ENCODE data around the gene PFKP.

PFKP gene

DNA sequence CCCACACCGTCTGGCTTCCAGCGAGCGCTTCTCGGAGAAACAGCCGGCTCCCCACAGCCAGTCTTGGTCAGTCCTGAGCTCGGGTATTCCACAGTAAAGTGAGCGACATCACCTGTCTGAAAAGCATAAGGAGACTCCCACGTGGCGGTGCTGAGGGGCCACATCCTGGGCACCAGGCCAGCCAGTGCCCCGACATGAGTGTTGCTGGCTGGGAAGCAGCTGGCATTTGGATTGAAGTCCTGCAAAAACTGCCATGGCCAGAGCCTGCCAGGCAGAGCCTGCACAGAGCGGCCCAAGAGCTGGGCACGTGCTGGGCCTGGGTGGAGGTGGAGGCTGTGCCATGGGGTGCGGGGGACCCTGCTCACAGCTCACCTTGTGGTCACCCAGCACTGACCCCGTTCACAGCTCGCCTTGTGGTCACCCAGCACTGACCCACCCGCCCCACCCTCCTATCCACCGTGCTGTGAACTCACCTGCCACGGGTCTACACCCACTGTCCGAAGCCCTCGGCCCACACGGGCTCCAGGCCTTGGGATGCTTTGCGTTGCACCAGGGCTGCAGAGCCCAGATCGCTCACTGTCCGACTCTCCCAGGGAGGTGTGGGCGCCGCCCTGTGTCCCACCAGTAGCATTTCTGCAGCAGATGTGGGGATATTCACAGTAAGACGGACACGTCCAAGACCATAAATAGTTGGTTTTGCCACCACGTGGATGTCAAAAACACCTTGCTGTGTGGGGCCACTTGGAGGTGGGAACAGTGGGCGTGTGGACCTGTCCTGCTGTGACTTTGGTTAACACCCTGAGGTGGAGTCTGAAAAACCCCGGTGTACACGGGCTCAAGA lies 56.4 kb downstream of the PFKP start:
- CTCF ChIA-PET: no interaction called here

DNA sequence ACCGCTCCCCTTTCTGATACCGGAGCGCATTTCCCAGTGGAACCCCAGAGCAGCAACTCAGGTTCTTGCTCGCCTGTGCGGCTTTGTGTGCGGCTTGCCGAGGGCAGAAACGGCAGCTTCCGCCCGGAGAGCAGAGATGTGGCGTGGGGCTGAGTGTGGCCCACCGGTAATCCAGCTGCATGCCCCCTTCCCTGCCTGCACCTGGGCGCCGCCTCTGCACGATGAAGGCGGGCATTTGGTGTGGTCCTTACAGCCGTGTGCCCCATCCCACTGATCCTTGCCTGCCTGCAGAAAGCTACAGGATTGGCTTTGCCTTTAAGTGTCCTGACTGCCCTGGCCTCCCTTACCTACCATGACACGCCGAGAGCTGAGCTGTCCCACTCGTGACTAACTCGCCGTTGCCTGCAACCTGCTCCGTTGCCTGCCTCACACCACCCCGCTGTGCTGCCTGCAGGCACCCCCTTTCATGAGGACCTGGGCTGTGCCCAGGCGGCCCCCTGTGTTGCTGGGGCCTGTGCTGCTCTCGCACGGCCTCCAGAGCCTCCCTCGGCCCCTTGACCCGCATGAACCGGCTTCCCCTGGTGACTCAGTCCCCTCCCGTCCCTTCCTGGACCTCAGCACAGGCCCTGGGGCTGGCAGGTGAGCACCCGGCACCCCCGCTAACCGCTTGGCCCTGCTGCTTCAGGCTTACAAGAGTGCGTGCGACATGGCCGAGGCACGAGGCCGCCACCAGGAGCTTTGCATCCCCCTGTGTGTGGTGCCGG lies 57.2 kb downstream of the PFKP start:
- no peaks in the 10 kb centered on the region for H3K9me3 ChIP-seq (ENCODE audit: control insufficient read depth, insufficient read depth, low read depth, low read length)
- CTCF ChIA-PET: no interaction called here
- peaks cover 5 to 62% of the 10 kb centered on the region in 2 experiments; a peak in 2 of 3 replicates for H3K36me3 ChIP-seq (ENCODE audit: control insufficient read depth in 2 of 2, insufficient read depth in 1 of 2, low read length in 2 of 2)
- H3K4me3 ChIP-seq (ENCODE audit: low read depth, low read length): no peak overlapping the region
- H3K4me1 ChIP-seq (ENCODE audit: control insufficient read depth, insufficient read depth, low read length): peaks cover 12% of the 10 kb centered on the region; the same call in 1 of the 2 replicates
- POLR2A ChIA-PET: no interaction called here
- no peak overlapping the region for H3K27ac ChIP-seq (ENCODE audit: extremely low read depth, low read depth, low read length)
- TF ChIP-seq, protein P1, sequence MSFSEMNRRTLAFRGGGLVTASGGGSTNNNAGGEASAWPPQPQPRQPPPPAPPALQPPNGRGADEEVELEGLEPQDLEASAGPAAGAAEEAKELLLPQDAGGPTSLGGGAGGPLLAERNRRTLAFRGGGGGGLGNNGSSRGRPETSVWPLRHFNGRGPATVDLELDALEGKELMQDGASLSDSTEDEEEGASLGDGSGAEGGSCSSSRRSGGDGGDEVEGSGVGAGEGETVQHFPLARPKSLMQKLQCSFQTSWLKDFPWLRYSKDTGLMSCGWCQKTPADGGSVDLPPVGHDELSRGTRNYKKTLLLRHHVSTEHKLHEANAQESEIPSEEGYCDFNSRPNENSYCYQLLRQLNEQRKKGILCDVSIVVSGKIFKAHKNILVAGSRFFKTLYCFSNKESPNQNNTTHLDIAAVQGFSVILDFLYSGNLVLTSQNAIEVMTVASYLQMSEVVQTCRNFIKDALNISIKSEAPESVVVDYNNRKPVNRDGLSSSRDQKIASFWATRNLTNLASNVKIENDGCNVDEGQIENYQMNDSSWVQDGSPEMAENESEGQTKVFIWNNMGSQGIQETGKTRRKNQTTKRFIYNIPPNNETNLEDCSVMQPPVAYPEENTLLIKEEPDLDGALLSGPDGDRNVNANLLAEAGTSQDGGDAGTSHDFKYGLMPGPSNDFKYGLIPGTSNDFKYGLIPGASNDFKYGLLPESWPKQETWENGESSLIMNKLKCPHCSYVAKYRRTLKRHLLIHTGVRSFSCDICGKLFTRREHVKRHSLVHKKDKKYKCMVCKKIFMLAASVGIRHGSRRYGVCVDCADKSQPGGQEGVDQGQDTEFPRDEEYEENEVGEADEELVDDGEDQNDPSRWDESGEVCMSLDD (tag by site-specific recombination; IDR thresholded peaks at IDR 0.05): no peak
- TF ChIP-seq GLI4 (tag by site-specific recombination; IDR thresholded peaks at IDR 0.05) (no peak), ZNF776 (tag by site-specific recombination; IDR thresholded peaks at IDR 0.05; ENCODE audit: borderline replicate concordance) (no peak), ZIC2 (tag by site-specific recombination; IDR thresholded peaks at IDR 0.05) (peak; percentile 72)

More for the DNA sequence above, 56.4 kb downstream of the PFKP start:
- TF ChIP-seq, protein P2, sequence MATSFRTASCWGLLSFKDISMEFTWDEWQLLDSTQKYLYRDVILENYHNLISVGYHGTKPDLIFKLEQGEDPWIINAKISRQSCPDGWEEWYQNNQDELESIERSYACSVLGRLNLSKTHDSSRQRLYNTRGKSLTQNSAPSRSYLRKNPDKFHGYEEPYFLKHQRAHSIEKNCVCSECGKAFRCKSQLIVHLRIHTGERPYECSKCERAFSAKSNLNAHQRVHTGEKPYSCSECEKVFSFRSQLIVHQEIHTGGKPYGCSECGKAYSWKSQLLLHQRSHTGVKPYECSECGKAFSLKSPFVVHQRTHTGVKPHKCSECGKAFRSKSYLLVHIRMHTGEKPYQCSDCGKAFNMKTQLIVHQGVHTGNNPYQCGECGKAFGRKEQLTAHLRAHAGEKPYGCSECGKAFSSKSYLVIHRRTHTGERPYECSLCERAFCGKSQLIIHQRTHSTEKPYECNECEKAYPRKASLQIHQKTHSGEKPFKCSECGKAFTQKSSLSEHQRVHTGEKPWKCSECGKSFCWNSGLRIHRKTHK (tag by site-specific recombination; IDR thresholded peaks at IDR 0.05): no peak
- peak; percentile 51; the same call in 1 of the 2 replicates for TF ChIP-seq KLF1 (tag by site-specific recombination; IDR thresholded peaks at IDR 0.05)
- Histone ChIP-seq H3K9me3 (ENCODE audit: control insufficient read depth, insufficient read depth, low read depth, low read length) (no peaks in the 10 kb centered on the region), H3K27ac (ENCODE audit: extremely low read depth, low read depth, low read length) (no peak overlapping the region), H3K4me1 (ENCODE audit: control insufficient read depth, insufficient read depth, low read length) (peaks cover 12% of the 10 kb centered on the region; the same call in 1 of the 2 replicates), H3K4me3 (ENCODE audit: low read depth, low read length) (no peak overlapping the region), H3K36me3 (ENCODE audit: control insufficient read depth in 2 of 2, insufficient read depth in 1 of 2, low read length in 2 of 2) (peaks cover 5 to 59% of the 10 kb centered on the region in 2 experiments; a peak in 2 of 3 replicates)
- POLR2A ChIA-PET: no interaction called here

DNA sequence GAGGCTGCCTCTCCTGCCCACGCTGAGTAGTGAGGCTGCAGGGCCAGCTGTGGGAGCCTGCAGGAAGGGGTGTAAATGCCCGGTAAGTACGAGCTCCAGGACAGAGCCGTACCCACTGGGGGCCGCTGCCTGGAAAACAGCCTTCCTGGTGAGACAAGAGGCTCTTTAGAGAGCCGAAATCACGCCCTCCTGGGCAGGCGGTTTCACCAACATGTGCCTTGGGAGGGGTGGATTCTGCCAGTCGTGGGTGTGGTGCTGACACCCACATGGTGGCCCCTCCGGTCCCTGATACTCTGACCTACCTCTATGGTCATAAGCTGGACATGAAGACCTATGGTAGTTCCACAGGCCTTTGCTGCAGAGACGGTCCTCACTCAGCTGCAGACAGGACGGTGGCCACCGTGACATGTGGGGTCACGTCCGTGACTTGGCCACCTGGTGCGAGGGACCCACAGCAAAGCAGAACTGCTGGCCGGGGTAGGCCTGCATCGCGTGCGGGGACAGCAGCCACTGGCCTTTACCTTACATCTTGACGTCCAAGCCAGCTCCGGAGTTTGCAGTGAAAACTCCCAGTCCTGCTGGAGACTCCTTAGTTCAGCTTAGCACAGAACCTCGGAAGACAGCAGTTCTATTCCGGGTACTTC lies 58.3 kb downstream of the PFKP start:
- ChIA-PET CTCF (no interaction called here), POLR2A (no interaction called here)
- H3K4me1 ChIP-seq (ENCODE audit: control insufficient read depth, insufficient read depth, low read length): peaks cover 12% of the 10 kb centered on the region; the same call in 1 of the 2 replicates
- no peak overlapping the region; the same call in 1 of the 2 replicates for H3K27ac ChIP-seq (ENCODE audit: extremely low read depth, low read depth, low read length)
- no peaks in the 10 kb centered on the region for H3K9me3 ChIP-seq (ENCODE audit: control insufficient read depth, insufficient read depth, low read depth, low read length)
- H3K36me3 ChIP-seq (ENCODE audit: control insufficient read depth in 2 of 2, insufficient read depth in 1 of 2, low read length in 2 of 2): peaks cover 8 to 67% of the 10 kb centered on the region in 2 experiments; a peak in 2 of 3 replicates
- no peak overlapping the region for H3K4me3 ChIP-seq (ENCODE audit: low read depth, low read length)
- TF ChIP-seq, protein P3, sequence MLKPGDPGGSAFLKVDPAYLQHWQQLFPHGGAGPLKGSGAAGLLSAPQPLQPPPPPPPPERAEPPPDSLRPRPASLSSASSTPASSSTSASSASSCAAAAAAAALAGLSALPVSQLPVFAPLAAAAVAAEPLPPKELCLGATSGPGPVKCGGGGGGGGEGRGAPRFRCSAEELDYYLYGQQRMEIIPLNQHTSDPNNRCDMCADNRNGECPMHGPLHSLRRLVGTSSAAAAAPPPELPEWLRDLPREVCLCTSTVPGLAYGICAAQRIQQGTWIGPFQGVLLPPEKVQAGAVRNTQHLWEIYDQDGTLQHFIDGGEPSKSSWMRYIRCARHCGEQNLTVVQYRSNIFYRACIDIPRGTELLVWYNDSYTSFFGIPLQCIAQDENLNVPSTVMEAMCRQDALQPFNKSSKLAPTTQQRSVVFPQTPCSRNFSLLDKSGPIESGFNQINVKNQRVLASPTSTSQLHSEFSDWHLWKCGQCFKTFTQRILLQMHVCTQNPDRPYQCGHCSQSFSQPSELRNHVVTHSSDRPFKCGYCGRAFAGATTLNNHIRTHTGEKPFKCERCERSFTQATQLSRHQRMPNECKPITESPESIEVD (tag by site-specific recombination; IDR thresholded peaks at IDR 0.05): no peak
- TF ChIP-seq ZNF561 (tag by site-specific recombination; IDR thresholded peaks at IDR 0.05; ENCODE audit: borderline replicate concordance): no peak
- TF ChIP-seq ZNF404 (tag by site-specific recombination; IDR thresholded peaks at IDR 0.05): no peak
- TF ChIP-seq ZNF302 (tag by site-specific recombination; IDR thresholded peaks at IDR 0.05; ENCODE audit: low read depth): no peak
- TF ChIP-seq, protein P4, sequence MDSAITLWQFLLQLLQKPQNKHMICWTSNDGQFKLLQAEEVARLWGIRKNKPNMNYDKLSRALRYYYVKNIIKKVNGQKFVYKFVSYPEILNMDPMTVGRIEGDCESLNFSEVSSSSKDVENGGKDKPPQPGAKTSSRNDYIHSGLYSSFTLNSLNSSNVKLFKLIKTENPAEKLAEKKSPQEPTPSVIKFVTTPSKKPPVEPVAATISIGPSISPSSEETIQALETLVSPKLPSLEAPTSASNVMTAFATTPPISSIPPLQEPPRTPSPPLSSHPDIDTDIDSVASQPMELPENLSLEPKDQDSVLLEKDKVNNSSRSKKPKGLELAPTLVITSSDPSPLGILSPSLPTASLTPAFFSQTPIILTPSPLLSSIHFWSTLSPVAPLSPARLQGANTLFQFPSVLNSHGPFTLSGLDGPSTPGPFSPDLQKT (IDR thresholded peaks at IDR 0.05; ENCODE audit: borderline replicate concordance, low read depth, low read length): no peak
- no peak for TF ChIP-seq YY2 (tag by site-specific recombination; IDR thresholded peaks at IDR 0.05)
- TF ChIP-seq SCRT2 (tag by site-specific recombination; IDR thresholded peaks at IDR 0.05): no peak
- TF ChIP-seq, protein P5, sequence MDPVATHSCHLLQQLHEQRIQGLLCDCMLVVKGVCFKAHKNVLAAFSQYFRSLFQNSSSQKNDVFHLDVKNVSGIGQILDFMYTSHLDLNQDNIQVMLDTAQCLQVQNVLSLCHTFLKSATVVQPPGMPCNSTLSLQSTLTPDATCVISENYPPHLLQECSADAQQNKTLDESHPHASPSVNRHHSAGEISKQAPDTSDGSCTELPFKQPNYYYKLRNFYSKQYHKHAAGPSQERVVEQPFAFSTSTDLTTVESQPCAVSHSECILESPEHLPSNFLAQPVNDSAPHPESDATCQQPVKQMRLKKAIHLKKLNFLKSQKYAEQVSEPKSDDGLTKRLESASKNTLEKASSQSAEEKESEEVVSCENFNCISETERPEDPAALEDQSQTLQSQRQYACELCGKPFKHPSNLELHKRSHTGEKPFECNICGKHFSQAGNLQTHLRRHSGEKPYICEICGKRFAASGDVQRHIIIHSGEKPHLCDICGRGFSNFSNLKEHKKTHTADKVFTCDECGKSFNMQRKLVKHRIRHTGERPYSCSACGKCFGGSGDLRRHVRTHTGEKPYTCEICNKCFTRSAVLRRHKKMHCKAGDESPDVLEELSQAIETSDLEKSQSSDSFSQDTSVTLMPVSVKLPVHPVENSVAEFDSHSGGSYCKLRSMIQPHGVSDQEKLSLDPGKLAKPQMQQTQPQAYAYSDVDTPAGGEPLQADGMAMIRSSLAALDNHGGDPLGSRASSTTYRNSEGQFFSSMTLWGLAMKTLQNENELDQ (tag by site-specific recombination; IDR thresholded peaks at IDR 0.05; ENCODE audit: low read depth): no peak
- no peak for TF ChIP-seq SCRT1 (tag by site-specific recombination; IDR thresholded peaks at IDR 0.05; ENCODE audit: borderline replicate concordance)
- no peak for TF ChIP-seq ZEB2 (tag by site-specific recombination; IDR thresholded peaks at IDR 0.05)
- no peak for TF ChIP-seq REPIN1 (tag by site-specific recombination; IDR thresholded peaks at IDR 0.05; ENCODE audit: low read depth)

Data from HEK293 (cell line).